Measurements from ENCODE around the gene CACNA1F.

- TF ChIP-seq, protein P1, sequence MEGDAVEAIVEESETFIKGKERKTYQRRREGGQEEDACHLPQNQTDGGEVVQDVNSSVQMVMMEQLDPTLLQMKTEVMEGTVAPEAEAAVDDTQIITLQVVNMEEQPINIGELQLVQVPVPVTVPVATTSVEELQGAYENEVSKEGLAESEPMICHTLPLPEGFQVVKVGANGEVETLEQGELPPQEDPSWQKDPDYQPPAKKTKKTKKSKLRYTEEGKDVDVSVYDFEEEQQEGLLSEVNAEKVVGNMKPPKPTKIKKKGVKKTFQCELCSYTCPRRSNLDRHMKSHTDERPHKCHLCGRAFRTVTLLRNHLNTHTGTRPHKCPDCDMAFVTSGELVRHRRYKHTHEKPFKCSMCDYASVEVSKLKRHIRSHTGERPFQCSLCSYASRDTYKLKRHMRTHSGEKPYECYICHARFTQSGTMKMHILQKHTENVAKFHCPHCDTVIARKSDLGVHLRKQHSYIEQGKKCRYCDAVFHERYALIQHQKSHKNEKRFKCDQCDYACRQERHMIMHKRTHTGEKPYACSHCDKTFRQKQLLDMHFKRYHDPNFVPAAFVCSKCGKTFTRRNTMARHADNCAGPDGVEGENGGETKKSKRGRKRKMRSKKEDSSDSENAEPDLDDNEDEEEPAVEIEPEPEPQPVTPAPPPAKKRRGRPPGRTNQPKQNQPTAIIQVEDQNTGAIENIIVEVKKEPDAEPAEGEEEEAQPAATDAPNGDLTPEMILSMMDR (IDR thresholded peaks at IDR 0.05): no peak
- TF ChIP-seq POLR2A (IDR thresholded peaks at IDR 0.05): no peak
Observed at GRCh38 chrX:49227726-49228125, 5.4 kb downstream of the CACNA1F start.
